Astrocyte of the cerebellum (primary cell): Measurements from ENCODE around the gene ATP9A.
A peak's percentile ranks its signal among the peaks of the same experiment; 100 is the strongest.
"Not testable (repeated sequence)": the region's sequence is repeated elsewhere in the genome, so short reads cannot be mapped to it uniquely, and the experiment has no call there.

Source experiments
- DNase-seq: peaks from one replicate; pipeline ENCODE4 v3.0.0-alpha.2; 2011; ENCODE audit warnings: low read depth
- H3K4me3 ChIP-seq: 2 replicates; pipeline ENCODE4 v1.5.1; 2011; ENCODE audit warnings: mild to moderate bottlenecking, low read depth, low read length, moderate library complexity
- CTCF ChIP-seq: IDR thresholded peaks from 2 replicates; pipeline ENCODE4 v1.5.1; 2012; ENCODE audit warnings: low read length, low read depth, moderate library complexity, mild to moderate bottlenecking; ENCODE audit errors: missing control alignments
- in situ Hi-C: cut with HindIII; loops from 2 replicates; pipeline ENCODE4 v1.10.0; 2017; ENCODE audit warnings: low sequenced_read_pairs

ATP9A gene

GRCh38 chr20:51695574-51696303 lies 72.5 kb downstream of the ATP9A start:
- in situ Hi-C loops, result no loop called here
- TF ChIP-seq CTCF, result no peak
- no peak overlapping the region for H3K4me3 ChIP-seq
- peak; percentile 43 for DNase-seq

GRCh38 chr20:51692806-51693400 lies 75.3 kb downstream of the ATP9A start:
- TF ChIP-seq CTCF, result no peak
- in situ Hi-C loops, result no loop called here
- H3K4me3 ChIP-seq, result no peak overlapping the region
- DNase-seq, result no peak

GRCh38 chr20:51691703-51692102 lies 76.5 kb downstream of the ATP9A start:
- no peak for TF ChIP-seq CTCF
- in situ Hi-C loops, result no loop called here

GRCh38 chr20:51688600-51689244 lies 79.5 kb downstream of the ATP9A start:
- in situ Hi-C loops, result no loop called here
- no peak for DNase-seq
- TF ChIP-seq CTCF, result no peak
- no peak overlapping the region for H3K4me3 ChIP-seq

More at GRCh38 chr20:51691703-51692102, 76.5 kb downstream of the ATP9A start:
- DNase-seq, result no peak
- no peak overlapping the region for H3K4me3 ChIP-seq

- no peak for DNase-seq
- in situ Hi-C loops, result no loop called here
- TF ChIP-seq CTCF, result no peak
- H3K4me3 ChIP-seq, result no peak overlapping the region
Measured at GRCh38 chr20:51687630-51688029, 80.6 kb downstream of the ATP9A start.

- TF ChIP-seq CTCF, result no peak
- in situ Hi-C loops, result no loop called here
- no peak for DNase-seq
- H3K4me3 ChIP-seq, result no peak overlapping the region
Measured at GRCh38 chr20:51687108-51687507, 81.1 kb downstream of the ATP9A start.

GRCh38 chr20:51685494-51685893 lies 82.7 kb downstream of the ATP9A start:
- H3K4me3 ChIP-seq, in situ Hi-C loops, DNase-seq: not testable (repeated sequence)
